Hypothalamus (tissue), 51 donors: ENCODE measurements around the gene GSAP.
A peak's percentile ranks its signal among the peaks of the same experiment; 100 is the strongest.
"Not testable (repeated sequence)": the region's sequence is repeated elsewhere in the genome, so short reads cannot be mapped to it uniquely, and the experiment has no call there.

ENCODE experiments used
- DNase-seq, 51 donors: peaks; one replicate each; lab custom pipeline; 2025; lab: John Stamatoyannopoulos, UW

GSAP gene

DNA sequence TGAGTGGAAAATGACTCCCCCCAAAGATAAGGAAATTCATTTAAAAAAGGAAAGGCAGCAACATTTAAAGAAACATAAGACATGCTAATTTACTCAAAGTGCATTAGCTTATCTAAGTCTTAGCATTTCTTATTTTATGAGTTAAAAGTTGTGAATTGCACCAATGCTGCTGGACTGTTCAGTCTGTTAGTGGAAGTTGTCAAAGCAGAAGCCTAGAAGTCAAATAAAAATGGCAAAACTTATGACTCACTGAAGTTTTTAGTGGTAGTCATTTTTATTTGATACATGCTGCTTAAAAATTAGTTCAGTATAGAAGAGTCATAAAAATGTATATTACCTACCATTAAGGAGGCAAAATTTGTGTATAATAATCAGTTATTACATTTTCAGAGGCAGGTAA lies 125.7 kb downstream of the GSAP start:
- no peak for DNase-seq

DNA sequence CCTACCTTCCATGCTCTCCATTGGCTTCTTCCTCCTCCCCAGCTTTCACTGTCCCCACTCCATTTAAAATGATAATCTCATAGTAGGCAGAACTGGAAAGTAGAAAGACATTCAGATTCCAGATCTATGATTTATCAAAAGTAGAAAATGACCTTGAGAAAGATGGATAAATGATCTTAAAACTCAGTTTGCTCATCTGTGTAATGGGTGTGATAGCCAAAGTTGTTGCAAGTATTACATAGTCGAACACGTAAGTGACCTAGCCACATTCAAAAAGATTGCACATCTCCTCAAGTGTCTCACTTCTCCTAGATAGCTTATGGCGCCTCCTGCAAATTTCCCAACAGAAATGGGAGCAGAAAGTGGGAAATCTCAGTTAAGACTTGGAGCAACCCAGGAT lies 126.8 kb downstream of the GSAP start:
- DNase-seq: no peak

DNA sequence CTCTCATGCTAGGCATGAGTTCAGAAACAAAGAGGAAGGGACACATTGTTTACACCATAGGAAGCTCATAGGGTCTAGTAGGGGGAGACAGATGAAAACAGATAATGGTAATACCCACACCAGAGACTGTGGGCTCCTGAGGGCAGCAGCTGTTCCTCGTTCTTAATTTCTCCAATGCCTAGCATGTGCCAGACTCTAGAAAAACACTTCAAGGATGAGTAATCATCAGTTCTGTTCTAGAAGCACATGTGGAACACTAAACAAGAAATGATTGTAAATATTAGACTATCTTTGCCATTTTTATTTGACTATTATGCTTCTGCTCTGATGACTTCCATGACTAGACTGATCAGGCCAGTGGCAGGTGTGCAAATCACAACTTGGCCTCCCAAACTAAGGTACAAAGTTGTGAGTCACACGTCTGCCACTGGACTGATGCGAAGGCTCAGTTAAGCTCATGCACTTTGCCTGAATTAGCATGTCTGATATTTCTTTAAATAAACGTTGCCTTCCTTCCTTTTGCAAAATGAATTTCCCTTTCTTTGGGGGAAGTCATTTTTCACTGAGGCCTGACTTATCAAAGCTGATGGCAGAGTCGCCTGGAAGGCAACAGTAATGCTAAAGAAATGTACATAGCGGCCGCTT lies 127.4 kb downstream of the GSAP start:
- DNase-seq: no peak

DNA sequence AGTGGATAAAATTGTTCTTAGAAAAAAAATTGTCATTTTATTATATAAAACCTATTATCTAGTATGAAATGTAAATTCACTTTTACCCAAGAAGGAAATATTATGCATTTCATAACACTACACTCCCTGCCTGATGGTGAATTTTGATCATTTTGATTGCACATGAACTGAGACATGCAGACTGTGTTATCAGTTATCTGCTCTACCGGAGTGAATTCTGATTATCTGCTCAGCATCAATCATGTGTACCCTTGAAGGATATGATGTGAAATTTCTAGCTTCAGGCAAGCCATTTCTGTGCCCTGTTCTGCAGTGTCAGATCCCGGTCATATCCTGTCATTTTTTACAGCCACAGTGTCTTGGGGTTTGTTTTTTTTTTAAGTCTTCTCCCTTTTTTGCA lies 131.5 kb downstream of the GSAP start:
- no peak for DNase-seq

DNA sequence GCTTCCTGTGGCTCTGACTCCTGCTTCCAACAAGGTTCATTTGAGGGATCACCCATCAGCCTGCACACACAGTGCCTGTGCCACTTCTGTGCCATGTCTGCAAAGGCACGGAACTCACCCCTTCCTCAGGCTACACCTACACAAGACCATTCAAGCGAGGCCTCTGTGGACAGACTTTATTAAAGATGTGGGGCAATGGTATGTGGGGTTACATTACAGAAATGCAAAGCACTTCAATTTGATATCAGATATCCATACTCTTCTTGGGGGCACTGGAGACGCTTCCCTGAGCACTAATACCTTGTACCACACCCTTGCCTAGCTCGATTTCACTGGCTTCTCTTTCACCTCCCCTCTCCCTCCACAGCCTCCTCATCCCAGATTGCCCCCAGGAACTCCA lies 132.1 kb downstream of the GSAP start:
- no peak for DNase-seq

- no peak for DNase-seq
These were observed 133.3 kb downstream of the GSAP start for GRCh38 chr7:77282897-77283296.

DNA sequence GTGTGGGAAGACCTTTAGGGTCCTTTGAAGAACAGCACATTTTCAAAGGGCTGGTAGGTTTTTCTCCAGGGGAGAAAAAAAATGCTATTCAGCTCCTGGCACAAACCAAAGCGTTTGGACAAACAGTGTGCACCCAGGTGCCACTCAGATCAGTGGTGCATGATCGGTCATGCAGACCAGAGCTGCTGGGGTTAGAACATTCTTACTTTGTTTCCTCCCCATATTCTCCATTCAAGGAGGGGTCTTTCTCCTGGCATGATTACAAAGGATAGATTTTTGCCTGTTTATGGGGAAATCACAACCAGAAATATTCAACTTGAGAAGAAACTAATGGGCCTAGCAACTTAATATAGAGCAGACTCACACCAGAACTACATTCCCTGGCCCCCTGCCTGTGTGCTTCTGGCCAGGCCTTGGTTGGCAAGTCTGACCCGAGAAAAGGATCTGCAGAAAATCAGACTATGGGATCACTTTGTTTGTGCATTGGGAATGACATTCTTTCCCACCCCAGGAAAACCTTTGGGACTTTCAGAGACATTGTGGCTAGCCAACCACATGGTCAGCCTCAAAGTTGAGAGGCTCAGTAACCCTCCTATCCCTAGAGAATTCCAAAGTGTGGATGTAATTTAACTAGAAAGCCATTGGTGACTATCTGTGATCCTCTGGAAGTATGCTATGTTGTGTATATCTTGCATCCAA lies 134.2 kb downstream of the GSAP start:
- no peak for DNase-seq

DNA sequence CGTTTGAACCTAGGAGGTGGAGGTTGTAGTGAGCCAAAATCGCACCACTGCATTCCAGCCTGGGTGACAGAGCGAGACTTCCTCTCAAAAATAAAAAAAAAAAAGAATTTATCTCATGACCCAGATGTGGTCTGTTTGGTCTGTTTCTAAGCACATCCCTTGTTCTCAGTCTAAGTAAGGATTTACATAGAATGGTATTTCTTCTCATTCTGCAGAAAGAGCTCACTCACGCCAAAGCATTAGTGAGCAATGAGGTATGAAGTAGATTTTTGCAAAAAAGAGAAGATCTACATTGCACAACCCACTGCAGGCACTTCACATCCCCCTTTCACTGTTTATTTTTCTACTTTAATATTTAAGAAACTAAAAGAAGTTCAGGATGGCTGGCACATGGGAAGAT lies 140.0 kb downstream of the GSAP start:
- no peak for DNase-seq

GRCh38 chr7:77275663-77276062 lies 140.5 kb downstream of the GSAP start:
- not testable (repeated sequence) for DNase-seq

DNA sequence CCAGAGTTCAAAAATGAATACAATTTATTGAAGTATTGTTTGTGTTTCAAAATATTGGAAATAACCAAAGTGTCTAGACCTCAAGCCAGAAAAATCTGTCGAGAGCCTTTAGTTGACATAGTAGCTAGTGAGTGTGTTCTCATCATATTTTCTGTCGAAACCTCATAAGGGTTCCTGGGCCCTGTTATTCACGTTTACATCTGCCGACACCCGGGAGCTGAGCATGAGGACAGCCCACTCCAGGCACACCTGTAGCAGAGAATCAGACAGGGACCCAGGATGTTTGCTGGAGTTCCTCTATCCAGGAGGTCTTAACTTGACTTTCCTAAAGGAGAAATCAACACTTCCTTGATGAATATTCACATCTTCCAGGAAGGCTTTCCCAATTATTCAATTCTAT lies 144.4 kb downstream of the GSAP start:
- DNase-seq: no peak

DNA sequence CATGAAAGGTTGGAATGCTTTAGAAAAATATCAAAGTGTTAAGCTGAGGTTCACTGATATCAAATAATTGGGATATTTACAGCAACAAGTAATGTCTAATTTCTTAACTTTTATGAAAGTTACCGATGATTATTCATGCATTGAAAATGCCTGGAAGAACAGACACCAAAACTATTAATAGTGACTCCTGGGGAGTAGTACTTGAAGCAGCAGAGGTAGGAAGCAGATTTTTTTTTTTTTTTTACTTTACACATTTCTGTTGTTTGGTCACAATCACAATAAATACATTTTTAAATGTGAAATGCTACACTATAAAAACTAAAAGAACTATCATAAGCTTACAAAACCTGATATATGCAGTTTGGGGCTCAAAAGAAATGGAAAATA lies 146.1 kb downstream of the GSAP start:
- no peak for DNase-seq

DNA sequence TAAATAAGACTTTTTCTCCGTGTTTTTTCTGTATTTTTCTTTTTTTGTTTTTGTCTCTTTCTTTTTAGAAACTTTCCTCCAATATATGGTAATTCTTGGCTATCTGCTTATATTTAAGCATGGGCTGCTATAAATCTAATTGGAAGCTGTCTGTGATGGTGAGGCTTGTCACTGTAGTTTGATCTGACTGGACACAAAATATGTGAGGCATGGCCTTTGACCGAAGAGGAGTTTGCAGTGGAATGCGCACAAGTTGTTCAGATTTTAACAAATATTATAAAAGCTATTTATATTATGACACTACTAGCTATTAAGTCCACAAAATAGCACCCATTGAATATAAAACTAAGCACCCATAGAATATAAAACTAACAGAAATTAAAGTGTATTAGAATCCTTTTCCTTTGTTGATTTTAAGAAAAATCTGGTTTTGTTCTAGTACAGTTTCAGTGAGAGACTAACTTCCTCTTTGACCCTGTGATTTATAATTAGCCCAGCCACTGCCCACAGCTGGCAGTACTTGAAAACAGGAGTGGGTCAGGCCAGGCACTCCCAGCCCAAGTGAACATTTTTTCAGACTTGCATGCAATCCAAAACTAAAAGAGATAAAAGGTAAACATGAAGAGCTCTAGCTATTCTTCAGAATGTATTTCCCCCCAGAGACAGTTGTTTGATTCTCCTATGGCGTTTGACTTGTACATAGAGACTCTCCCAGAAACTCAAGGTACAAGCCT lies 146.6 kb downstream of the GSAP start:
- peak in 1 of 51 donors; percentile 5 for DNase-seq

GRCh38 chr7:77266291-77266794 lies 149.8 kb downstream of the GSAP start:
- DNase-seq: no peak

DNA sequence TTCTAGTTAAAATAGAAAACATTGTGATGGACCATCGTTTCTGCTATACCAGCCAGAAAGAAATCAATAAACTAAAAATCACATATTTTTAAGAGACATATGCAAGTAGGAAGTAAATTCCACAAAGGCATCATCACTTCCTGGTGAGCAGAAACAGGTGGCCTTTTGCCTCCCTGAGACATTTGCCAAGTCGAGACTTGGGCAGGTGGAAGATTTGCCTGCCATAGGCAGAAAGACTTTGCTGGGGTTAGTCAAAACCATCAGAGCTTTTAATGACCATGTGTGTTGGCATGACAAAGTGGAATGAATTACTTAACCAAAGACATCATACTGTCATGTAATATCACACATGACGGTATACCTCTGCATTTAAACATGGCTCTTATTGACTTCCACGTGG lies 150.5 kb downstream of the GSAP start:
- no peak for DNase-seq

DNA sequence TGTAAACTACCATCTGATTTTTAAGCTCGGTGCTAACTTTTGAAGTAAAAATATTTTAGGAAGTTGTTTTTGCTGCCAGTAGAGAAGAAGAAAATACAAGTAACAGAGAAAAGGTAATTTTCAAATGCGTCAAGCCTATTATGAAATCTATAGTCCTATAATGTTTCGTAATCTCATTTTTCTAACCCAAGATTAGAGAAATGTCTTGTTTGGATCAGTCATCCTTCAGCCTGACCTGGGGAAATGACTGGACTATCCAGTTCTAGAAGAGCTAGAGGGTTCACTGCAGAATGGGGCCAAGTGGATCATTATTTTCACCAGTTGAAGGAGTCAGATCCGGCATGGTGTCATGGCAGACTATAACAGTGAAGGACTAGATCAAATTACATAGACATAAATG lies 153.8 kb downstream of the GSAP start:
- DNase-seq: no peak
